ENCODE results near the gene SGSH.
"Not testable (repeated sequence)": the region's sequence is repeated elsewhere in the genome, so short reads cannot be mapped to it uniquely, and the experiment has no call there.

SGSH gene

GRCh38 chr17:80252871-80253270, 32.7 kb upstream of the SGSH start:
- DNase-seq = peak; percentile 87

DNA sequence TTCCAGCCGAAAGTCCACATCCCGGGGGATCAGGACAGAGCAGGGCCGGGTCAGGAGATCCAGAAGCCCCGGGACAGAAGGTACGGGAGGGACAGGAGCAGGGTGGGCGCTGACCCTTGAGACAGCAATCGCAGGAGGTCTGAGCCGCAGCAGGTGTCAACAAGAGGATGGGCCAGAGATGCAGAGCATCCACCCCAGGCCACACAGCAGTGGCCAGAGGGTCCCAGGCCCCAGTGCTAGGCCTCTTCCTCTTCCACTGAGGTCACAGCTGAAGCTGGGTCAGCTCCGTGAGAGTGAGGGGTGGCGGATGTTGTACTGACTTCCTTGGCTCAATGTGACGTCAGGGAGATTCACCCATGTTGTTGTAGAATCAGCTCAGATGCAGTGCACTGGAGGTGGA, 31.8 kb upstream of the SGSH start:
- no peak for DNase-seq

- DNase-seq = no peak
Measured at GRCh38 chr17:80248894-80249710, 29.0 kb upstream of the SGSH start.

- no peak for DNase-seq
Measured at GRCh38 chr17:80248001-80248893, 28.1 kb upstream of the SGSH start.

- DNase-seq = no peak
Measured at GRCh38 chr17:80247561-80247960, 27.4 kb upstream of the SGSH start.

GRCh38 chr17:80246726-80247125, 26.6 kb upstream of the SGSH start:
- no peak for DNase-seq

DNA sequence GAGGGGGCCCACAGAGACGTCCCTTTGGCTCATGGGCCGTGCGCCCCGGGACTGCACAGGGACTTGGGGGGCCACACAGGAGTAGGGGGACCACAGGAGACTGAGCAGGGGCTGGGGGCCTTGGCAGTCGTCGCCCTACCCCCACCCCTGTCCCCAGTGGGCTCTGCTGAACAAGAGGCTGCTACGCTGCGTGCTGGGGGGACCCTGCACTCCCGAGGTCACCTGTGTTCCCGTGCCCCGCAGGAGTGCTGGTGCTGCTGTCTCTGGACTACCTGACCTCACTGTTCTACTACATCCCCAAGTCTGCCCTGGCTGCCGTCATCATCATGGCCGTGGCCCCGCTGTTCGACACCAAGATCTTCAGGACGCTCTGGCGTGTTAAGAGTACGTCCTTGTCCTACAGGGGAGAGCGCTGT, 26.1 kb upstream of the SGSH start:
- DNase-seq = no peak

- DNase-seq = no peak
Measured at GRCh38 chr17:80245566-80246265, 25.6 kb upstream of the SGSH start.

DNA sequence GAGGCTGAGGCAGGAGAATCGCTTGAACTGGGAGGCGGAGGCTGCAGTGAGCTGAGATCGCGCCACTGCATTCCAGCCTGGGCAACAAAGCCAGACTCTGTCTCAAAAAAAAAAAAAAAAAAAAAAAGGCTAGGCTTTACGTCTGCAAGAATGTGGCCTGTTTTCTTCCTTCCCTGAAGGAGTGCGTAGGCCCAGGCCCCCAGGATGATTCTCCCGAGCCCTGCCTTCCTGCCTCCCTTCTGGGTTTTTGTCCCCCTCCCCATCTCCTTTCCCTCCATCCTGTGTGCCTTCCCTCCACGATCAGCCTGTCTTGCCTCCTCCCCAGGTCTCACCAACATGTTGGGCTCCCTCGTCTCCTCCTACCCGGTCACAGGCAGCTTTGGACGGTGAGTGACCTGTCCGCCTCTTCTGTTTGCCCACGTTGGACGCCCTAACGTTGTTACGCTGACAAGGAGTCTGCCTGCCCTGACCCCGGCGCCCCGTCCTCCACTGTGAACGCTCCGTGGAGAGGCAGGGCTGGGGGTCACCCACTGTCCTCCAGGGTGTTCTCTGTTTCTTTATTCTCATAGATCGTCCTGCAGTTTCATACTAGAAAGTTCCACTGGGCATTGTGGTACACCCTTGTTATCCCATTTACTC, 24.9 kb upstream of the SGSH start:
- DNase-seq = no peak

GRCh38 chr17:80244448-80244847, 24.3 kb upstream of the SGSH start:
- DNase-seq = not testable (repeated sequence)

- DNase-seq = no peak
Measured at GRCh38 chr17:80243526-80244433, 23.6 kb upstream of the SGSH start.

GRCh38 chr17:80242505-80242904, 22.4 kb upstream of the SGSH start:
- no peak for DNase-seq

- no peak for DNase-seq
Measured at GRCh38 chr17:80237386-80237785, 17.3 kb upstream of the SGSH start.

DNA sequence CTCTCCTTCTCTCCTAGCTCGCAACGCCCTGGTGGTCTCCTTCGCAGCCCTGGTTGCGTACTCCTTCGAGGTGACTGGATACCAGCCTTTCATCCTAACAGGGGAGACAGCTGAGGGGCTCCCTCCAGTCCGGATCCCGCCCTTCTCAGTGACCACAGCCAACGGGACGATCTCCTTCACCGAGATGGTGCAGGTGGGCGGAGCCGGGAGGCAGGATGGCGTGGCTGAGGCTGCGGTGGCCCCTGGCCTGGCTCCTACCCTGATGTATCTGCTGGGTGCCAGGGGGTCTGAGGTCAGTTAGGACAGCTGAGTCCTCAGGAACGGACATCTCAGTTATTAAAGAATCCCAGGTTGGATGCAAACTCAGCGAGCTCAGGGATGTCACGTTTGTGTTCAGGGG, 16.8 kb upstream of the SGSH start:
- no peak for DNase-seq

DNA sequence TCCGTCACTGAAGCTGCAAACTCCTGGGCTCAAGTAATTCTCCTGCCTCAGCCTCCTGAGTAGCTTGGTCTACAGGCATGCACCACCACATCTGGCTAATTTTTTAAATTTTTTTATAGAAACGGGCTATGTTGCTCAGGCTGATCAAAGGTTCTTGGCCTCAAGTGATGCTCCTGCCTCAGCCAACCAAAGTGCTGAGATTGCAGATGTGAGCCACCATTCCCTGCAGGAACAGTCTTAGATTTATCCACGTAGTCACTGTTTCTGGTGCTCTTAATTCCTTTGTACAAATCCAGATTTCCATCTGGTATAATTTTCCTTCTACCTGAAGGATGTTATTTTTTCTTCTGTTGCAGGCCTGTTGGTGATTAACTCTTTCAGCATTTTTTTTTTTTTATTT, 13.1 kb upstream of the SGSH start:
- no peak for DNase-seq

DNA sequence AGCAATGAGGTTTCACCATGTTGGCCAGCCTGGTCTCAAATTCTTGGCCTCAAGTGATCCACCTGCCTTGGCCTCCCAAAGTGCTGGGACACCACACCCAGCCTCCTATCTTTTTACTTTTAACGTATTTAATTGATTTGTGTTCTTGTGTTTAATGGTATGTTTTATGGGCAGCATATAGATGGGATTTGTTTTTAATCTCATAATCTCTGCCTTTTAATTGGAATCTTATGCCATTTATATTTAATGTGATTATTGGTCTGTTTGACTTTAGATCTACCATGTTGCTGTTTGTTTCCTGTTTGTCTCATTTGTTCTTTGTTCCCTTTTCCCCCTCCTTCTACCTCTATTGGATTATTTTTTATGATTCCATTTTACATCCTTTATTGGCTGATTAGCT, 12.3 kb upstream of the SGSH start:
- DNase-seq = no peak

DNA sequence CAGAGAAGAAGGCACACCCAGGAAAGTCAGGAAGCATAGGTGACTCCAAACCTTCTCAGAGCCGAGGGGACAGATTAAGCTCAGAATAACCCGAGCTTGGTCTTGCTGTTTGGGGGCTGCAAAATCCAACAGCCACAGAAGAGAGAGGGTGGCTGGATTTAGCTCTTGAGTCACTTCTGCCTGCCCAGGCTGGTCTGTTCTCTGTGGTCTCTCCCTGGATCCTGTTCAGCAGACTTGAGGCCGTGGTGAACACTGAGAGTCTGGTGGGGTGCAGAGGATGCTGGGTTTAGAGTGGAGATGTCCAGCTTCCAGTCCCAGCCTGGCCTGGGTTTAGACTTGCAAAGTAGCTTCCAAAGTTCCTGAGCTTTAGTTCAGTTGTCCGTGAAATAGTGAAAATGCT, 8.9 kb upstream of the SGSH start:
- DNase-seq = no peak

GRCh38 chr17:80228477-80228876, 8.3 kb upstream of the SGSH start:
- no peak for DNase-seq

DNA sequence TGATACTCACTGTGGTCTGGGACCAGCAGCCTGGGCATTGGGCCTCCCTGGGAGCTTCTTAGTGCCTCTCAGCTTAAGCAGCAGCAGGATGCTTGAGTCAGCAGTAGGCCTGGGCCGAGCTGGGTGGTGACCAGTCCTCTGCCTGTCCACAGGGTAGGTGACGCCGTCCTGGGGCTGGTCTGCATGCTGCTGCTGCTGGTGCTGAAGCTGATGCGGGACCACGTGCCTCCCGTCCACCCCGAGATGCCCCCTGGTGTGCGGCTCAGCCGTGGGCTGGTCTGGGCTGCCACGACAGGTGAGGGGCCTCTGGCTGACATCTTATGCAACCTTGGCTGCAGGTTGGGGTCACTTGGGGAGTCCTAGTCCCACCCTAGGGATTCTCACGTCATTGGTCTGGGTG, 7.5 kb upstream of the SGSH start:
- DNase-seq = no peak

GRCh38 chr17:80227156-80227555, 7.0 kb upstream of the SGSH start:
- DNase-seq = no peak

DNA sequence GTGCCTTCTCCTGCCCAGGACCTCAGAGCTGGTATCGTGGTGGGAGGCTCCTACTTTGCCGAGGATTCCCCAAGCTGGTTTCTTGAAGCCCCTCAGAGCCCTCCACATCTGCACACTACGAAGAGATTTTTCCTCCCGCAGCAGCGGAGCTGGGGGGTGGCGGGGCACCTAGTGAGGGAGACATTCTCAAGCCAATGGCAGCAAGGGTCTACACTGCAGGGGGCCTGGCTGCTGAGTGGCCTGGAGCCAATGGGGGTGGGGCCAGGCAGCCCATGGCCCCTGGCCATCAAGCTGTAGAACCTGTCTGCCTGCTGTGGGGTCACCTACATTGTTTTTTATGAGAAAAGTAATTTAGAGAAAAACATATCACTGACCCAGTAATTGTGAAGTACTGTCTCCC, 5.1 kb upstream of the SGSH start:
- DNase-seq = no peak

GRCh38 chr17:80224683-80225082, 4.5 kb upstream of the SGSH start:
- DNase-seq = no peak
